ENCODE results near the gene RCOR2. TPM values are rescaled to one million over a fixed set of nuclear protein-coding genes. Genes with fewer than 3 reads are reported as not detected.

RCOR2 gene
- total RNA-seq, 1 experiment from 2014 or later, result 3.9 TPM

DNA sequence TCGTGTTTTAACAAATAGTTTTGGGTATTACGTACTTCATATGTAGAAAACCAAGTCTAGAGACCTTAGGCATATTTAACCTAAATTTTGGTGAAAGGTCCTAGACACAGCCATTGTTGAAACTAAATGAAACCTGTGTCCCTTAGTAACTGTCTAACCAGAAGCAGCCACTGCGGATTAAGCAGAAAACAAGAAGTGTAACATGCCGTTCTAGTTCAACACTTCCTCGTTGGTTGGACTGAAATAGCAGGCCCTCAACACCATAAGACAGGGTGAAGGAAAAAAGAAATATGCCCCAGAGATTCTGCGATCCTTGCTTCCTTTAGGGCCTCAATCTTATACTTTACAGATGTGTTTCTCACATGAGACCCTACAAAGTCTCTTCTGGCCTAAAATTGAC lies 23.8 kb upstream of the RCOR2 start:
- H3K4me1 ChIP-seq (ENCODE audit: insufficient read depth, low read length, poor library complexity, severe bottlenecking), result peaks cover 14% of the 10 kb centered on the region
- no peak overlapping the region for H3K4me3 ChIP-seq (ENCODE audit: low read depth, low read length, poor library complexity, severe bottlenecking)
- no peaks in the 10 kb centered on the region for H3K9me3 ChIP-seq (ENCODE audit: low read depth, low read length, poor library complexity, severe bottlenecking)
- intact Hi-C loops (cut with micrococcal nuclease; ENCODE audit: unreplicated experiment), result no loop called here
- TSS peak; percentile 52 for BruUV-seq (replicated peaks)
- H3K27ac ChIP-seq (ENCODE audit: low read depth, low read length, poor library complexity, severe bottlenecking), result peak overlapping the region; percentile 30
- POLR2A ChIA-PET (ENCODE audit: low non-redundant PET), result no interaction called here
- TF ChIP-seq EZH2 (IDR thresholded peaks at IDR 0.05; ENCODE audit: borderline replicate concordance, low read depth, low read length, poor library complexity, severe bottlenecking), result no peak
- TF ChIP-seq, protein P1, sequence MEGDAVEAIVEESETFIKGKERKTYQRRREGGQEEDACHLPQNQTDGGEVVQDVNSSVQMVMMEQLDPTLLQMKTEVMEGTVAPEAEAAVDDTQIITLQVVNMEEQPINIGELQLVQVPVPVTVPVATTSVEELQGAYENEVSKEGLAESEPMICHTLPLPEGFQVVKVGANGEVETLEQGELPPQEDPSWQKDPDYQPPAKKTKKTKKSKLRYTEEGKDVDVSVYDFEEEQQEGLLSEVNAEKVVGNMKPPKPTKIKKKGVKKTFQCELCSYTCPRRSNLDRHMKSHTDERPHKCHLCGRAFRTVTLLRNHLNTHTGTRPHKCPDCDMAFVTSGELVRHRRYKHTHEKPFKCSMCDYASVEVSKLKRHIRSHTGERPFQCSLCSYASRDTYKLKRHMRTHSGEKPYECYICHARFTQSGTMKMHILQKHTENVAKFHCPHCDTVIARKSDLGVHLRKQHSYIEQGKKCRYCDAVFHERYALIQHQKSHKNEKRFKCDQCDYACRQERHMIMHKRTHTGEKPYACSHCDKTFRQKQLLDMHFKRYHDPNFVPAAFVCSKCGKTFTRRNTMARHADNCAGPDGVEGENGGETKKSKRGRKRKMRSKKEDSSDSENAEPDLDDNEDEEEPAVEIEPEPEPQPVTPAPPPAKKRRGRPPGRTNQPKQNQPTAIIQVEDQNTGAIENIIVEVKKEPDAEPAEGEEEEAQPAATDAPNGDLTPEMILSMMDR (conservative IDR thresholded peaks at IDR 0.05; ENCODE audit: low read depth, low read length), result no peak
- no peaks in the 10 kb centered on the region for H3K36me3 ChIP-seq (ENCODE audit: insufficient read depth, low read length, poor library complexity, severe bottlenecking)
- CTCF ChIA-PET, result no interaction called here
- H3K27me3 ChIP-seq (replicated peaks; ENCODE audit: insufficient read depth, low read depth, low read length, poor library complexity), result no peaks in the 10 kb centered on the region
- no peak for DNase-seq (ENCODE audit: low spot score)

DNA sequence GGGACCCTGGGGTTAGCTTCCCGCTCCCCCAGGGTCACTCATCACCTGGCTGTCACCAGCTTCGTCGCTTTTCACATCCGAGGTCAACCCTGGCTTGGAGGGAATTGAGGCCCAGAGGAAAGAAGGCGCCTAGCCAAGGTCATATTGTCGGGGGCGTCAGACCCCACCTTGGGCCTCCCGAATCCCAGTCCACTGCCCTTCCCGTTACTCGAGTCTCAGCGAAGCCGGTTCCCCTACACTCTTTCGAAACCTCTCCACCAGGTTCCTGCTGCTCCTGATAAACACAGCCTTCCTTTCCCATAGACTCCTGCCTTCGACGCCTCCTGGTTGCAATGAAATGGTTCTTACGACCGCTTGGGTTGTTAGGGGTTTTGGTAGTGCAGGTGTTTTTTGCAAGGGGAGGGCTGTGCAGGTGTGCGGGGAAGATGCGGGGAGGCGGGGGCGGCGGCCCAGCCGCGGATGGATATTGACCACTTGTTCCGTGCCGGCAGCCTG lies 22.5 kb upstream of the RCOR2 start:
- intact Hi-C loops (cut with micrococcal nuclease; ENCODE audit: unreplicated experiment), result no loop called here
- TF ChIP-seq EZH2 (IDR thresholded peaks at IDR 0.05; ENCODE audit: borderline replicate concordance, low read depth, low read length, poor library complexity, severe bottlenecking), result no peak
- TF ChIP-seq, protein P1 (conservative IDR thresholded peaks at IDR 0.05; ENCODE audit: low read depth, low read length), result no peak
- Histone ChIP-seq H3K4me3 (ENCODE audit: low read depth, low read length, poor library complexity, severe bottlenecking) (peak overlapping the region; percentile 97), H3K4me1 (ENCODE audit: insufficient read depth, low read length, poor library complexity, severe bottlenecking) (peaks cover 7% of the 10 kb centered on the region), H3K27me3 (replicated peaks; ENCODE audit: insufficient read depth, low read depth, low read length, poor library complexity) (no peaks in the 10 kb centered on the region), H3K36me3 (ENCODE audit: insufficient read depth, low read length, poor library complexity, severe bottlenecking) (no peaks in the 10 kb centered on the region), H3K27ac (ENCODE audit: low read depth, low read length, poor library complexity, severe bottlenecking) (peak overlapping the region; percentile 85), H3K9me3 (ENCODE audit: low read depth, low read length, poor library complexity, severe bottlenecking) (no peaks in the 10 kb centered on the region)
- ChIA-PET CTCF (interaction anchor here (0.8 kb wide), 1 partner anchor 353 kb away, joined by 7 read pairs; no protein-coding TSS in a partner anchor), POLR2A (ENCODE audit: low non-redundant PET) (no interaction called here)
- BruUV-seq (replicated peaks), result no TSS peak
- DNase-seq (ENCODE audit: low spot score), result peak; percentile 38

DNA sequence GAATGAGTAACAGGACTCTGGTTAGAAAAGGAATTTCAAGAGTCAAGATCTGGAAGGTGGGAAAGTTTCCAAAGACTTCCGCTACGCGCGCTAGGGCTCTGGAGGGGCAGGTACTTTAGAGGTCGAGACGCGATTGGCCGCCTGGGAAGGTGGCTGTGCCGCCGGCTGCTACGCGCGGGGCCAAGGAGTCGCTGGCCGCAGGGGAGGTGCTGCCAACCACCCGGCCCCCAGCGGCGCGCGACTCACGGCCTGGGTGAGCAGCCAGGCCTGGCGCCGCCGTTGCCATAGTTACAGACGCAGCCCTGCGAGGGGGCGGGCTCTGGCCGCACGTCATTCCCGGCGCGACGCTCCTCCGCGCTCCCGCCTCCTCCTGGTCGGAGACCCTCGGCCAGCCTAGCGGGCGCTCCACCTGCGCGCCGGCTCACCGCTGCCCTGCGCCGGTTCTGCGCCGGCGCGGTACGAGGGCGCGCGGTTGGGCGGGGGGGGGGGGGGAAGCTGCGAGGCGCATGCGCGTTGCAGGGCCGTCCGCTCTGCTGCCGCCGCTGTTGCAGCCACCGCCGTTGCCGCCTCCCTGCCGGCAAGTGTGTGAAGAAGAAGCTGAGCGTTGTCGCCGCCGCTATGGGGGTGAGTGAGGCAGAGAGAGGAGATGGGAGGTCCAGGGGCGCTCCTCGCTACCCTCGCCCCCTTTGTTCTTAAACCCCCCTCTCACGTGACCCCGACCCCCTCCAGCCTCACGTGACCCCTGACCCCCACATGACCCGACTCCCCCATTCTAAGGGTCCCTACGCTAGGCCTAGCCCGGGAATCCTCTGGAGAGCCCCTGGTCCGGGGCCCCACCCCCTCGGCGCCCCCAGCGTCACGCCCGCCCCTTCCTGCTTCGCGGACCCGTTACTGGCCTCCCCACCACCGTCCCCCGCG lies 21.8 kb upstream of the RCOR2 start, which contains the start of gene NAA40:
TSS of gene NAA40 (plus strand) at position 524 of the 918 bp plus-strand sequence. CDS start at position 619, 95 bp downstream.
- ChIA-PET POLR2A (ENCODE audit: low non-redundant PET) (interaction anchor here (0.6 kb wide), 1 partner anchor 1097 kb away, joined by 3 read pairs; no protein-coding TSS in a partner anchor), CTCF (interaction anchor here (0.8 kb wide), 1 partner anchor 354 kb away, joined by 7 read pairs; no protein-coding TSS in a partner anchor)
- no peaks in the 10 kb centered on the region for H3K9me3 ChIP-seq (ENCODE audit: low read depth, low read length, poor library complexity, severe bottlenecking)
- peaks cover 7% of the 10 kb centered on the region for H3K4me1 ChIP-seq (ENCODE audit: insufficient read depth, low read length, poor library complexity, severe bottlenecking)
- H3K27ac ChIP-seq (ENCODE audit: low read depth, low read length, poor library complexity, severe bottlenecking), result peak within 1 kb of the TSS; percentile 85
- no TSS peak for BruUV-seq (replicated peaks)
- H3K4me3 ChIP-seq (ENCODE audit: low read depth, low read length, poor library complexity, severe bottlenecking), result peak within 1 kb of the TSS; percentile 97
- intact Hi-C loops (cut with micrococcal nuclease; ENCODE audit: unreplicated experiment), result no loop called here
- H3K36me3 ChIP-seq (ENCODE audit: insufficient read depth, low read length, poor library complexity, severe bottlenecking), result no peaks in the 10 kb centered on the region
- peak; percentile 97 for DNase-seq (ENCODE audit: low spot score)
- TF ChIP-seq, protein P1 (conservative IDR thresholded peaks at IDR 0.05; ENCODE audit: low read depth, low read length), result no peak
- no peak for TF ChIP-seq EZH2 (IDR thresholded peaks at IDR 0.05; ENCODE audit: borderline replicate concordance, low read depth, low read length, poor library complexity, severe bottlenecking)
- no peaks in the 10 kb centered on the region for H3K27me3 ChIP-seq (replicated peaks; ENCODE audit: insufficient read depth, low read depth, low read length, poor library complexity)

All from A673 (cell line).